Measurements from ENCODE around the gene OR2T29.
"Not testable (repeated sequence)": the region's sequence is repeated elsewhere in the genome, so short reads cannot be mapped to it uniquely, and the experiment has no call there.

Gene OR2T29

GRCh38 chr1:248507773-248508172 lies 54.8 kb downstream of the OR2T29 start, which contains the start of gene OR2G6:
TSS of gene OR2G6 (plus strand) at chr1:248508073. CDS start at chr1:248521647, 13,574 bp downstream.
- DNase-seq: not testable (repeated sequence)

Data from CD4-positive, alpha-beta T cell treated with Interleukin-17A for 1 hour (primary cell).